Measurements from ENCODE around the gene CHIA. TPM values are rescaled to one million over a fixed set of nuclear protein-coding genes. Genes with fewer than 3 reads are reported as not detected.
A peak's percentile ranks its signal among the peaks of the same experiment; 100 is the strongest.
"Not testable (repeated sequence)": the region's sequence is repeated elsewhere in the genome, so short reads cannot be mapped to it uniquely, and the experiment has no call there.

The CHIA gene
- total RNA-seq, 6 donors from 2014 or later: 1.1 to 207 (median 18.9) TPM; not detected in 1

- 40 to 57% methylated on average over 2 of the region's 2 CpGs for WGBS, 2 donors
- DNase-seq (peak in 1 of 2 donors; percentile 51), ATAC-seq (ENCODE audit: low FRiP score in 2 of 2) (peak in 1 of 2 donors; percentile 62)
- Histone ChIP-seq H3K36me3 (no peaks in the 10 kb centered on the region), H3K9me3 (peaks cover 0 to 6% (median 0%) of the 10 kb centered on the region in 4 donors), H3K4me3 (no peak overlapping the region), H3K27ac (no peak overlapping the region), H3K27me3 (no peaks in the 10 kb centered on the region), H3K4me1 (no peaks in the 10 kb centered on the region)
- TF ChIP-seq CTCF (IDR thresholded peaks at IDR 0.05): peak in 5 of 6 experiments; percentile 25 to 66 (median 53)
- no peak for TF ChIP-seq POLR2A (IDR thresholded peaks at IDR 0.05)
- no peak for TF ChIP-seq POLR2AphosphoS5 (IDR thresholded peaks at IDR 0.05)
Measured at GRCh38 chr1:111334169-111334568, 43.5 kb downstream of the CHIA start.

- not testable (repeated sequence) for ATAC-seq (ENCODE audit: low FRiP score in 2 of 2); H3K9me3 ChIP-seq
- peak in 1 of 2 donors; percentile 40 for DNase-seq
Measured at GRCh38 chr1:111335214-111335877, 44.7 kb downstream of the CHIA start.

GRCh38 chr1:111338849-111339248 lies 48.2 kb downstream of the CHIA start:
- DNase-seq; H3K36me3 ChIP-seq; H3K9me3 ChIP-seq; ATAC-seq (ENCODE audit: low FRiP score in 2 of 2); H3K27ac ChIP-seq; H3K4me3 ChIP-seq; H3K4me1 ChIP-seq; H3K27me3 ChIP-seq: not testable (repeated sequence)
- 84 to 94% methylated on average over 2 of the region's 2 CpGs for WGBS, 2 donors

More at GRCh38 chr1:111335214-111335877, 44.7 kb downstream of the CHIA start:
- 72 to 87% methylated on average over 9 to 15 of the region's 15 CpGs for WGBS, 2 donors
- not testable (repeated sequence) for H3K4me3 ChIP-seq, H3K27ac ChIP-seq, H3K4me1 ChIP-seq, H3K27me3 ChIP-seq, H3K36me3 ChIP-seq

- H3K4me1 ChIP-seq: peaks cover 0 to 9% (median 0%) of the 10 kb centered on the region in 4 donors
- H3K9me3 ChIP-seq: no peaks in the 10 kb centered on the region
- no peaks in the 10 kb centered on the region for H3K36me3 ChIP-seq
- peak overlapping the region; percentile 14 to 61 (median 49) for H3K4me3 ChIP-seq
- DNase-seq (peak; percentile 93 to 97), ATAC-seq (ENCODE audit: low FRiP score in 2 of 2) (peak; percentile 96 to 98)
- peak overlapping the region; percentile 72 to 84 (median 78) for H3K27ac ChIP-seq
- H3K27me3 ChIP-seq: no peaks in the 10 kb centered on the region
- TF ChIP-seq POLR2AphosphoS5 (IDR thresholded peaks at IDR 0.05) (peak; percentile 53 to 69), CTCF (IDR thresholded peaks at IDR 0.05) (peak in 1 of 6 experiments; percentile 14), POLR2A (IDR thresholded peaks at IDR 0.05) (peak in 2 of 4 donors; percentile 49 to 77), EP300 (IDR thresholded peaks at IDR 0.05) (peak in 2 of 4 donors; percentile 17 to 50)
- WGBS, 2 donors: 3 to 8% methylated on average over 41 to 45 of the region's 45 CpGs
Measured at GRCh38 chr1:111346089-111346885, 55.6 kb downstream of the CHIA start.

- H3K36me3 ChIP-seq: no peaks in the 10 kb centered on the region
- WGBS, 2 donors: 76 to 79% methylated on average over 6 of the region's 6 CpGs
- TF ChIP-seq POLR2AphosphoS5 (IDR thresholded peaks at IDR 0.05): no peak
- no peak for TF ChIP-seq EP300 (IDR thresholded peaks at IDR 0.05)
- TF ChIP-seq CTCF (IDR thresholded peaks at IDR 0.05): no peak
- TF ChIP-seq POLR2A (IDR thresholded peaks at IDR 0.05): no peak
- H3K4me3 ChIP-seq: peak overlapping the region in 3 of 4 donors; percentile 47 to 61 (median 51)
- no peak for DNase-seq
- no peak for ATAC-seq (ENCODE audit: low FRiP score in 2 of 2)
- H3K27ac ChIP-seq: peak overlapping the region in 3 of 4 donors; percentile 78 to 84 (median 79)
- peaks cover 0 to 9% (median 0%) of the 10 kb centered on the region in 4 donors for H3K4me1 ChIP-seq
- no peaks in the 10 kb centered on the region for H3K9me3 ChIP-seq
- no peaks in the 10 kb centered on the region for H3K27me3 ChIP-seq
Measured at GRCh38 chr1:111347026-111347425, 56.4 kb downstream of the CHIA start.
